IMR-90 (cell line): ENCODE results near the gene ADPRHL1. TPM values are rescaled to one million over a fixed set of nuclear protein-coding genes. Genes with fewer than 3 reads are reported as not detected.

Experiments
- ATAC-seq: fragments of 200-7000 bp; cut with Tn5 transposase; 2 replicates; pipeline ENCODE4 v1.9.1; 2020; ENCODE audit warnings: low read depth, mild to moderate bottlenecking, moderate library complexity
- BruUV-seq: library from RNA; stranded (reverse); fragments of 400-500 nt; replicated peaks from 2 replicates; lab custom pipeline; 2021; lab: Mats Ljungman, UMichigan
- CTCF ChIA-PET: fragments of 300-600 bp; formaldehyde crosslinking; extraction: SDS; loops from one replicate; lab custom pipeline; 2021; ENCODE audit warnings: antibody characterized with exemption; lab: Yijun Ruan, JAX
- POLR2A ChIA-PET: fragments of 300-600 bp; sonication (Branson Sonifier 250); formaldehyde crosslinking; loops from one replicate; lab custom pipeline; 2022; ENCODE audit warnings: antibody characterized with exemption; ENCODE audit not compliant: unreplicated experiment; lab: Charles Lee
- DNase-seq: peaks from one replicate; pipeline ENCODE4 v3.0.0; 2013
- H2AFZ ChIP-seq: replicated peaks from 2 replicates; pipeline ENCODE3; 2013; ENCODE audit warnings: low read length, mild to moderate bottlenecking; ENCODE audit not compliant: poor library complexity
- H2AK5ac ChIP-seq: 2 replicates; pipeline ENCODE4 v1.6.1; 2013; ENCODE audit warnings: low read depth, low read length, inconsistent platforms
- H2AK9ac ChIP-seq: replicated peaks from 2 replicates; pipeline ENCODE3; 2013; ENCODE audit warnings: mild to moderate bottlenecking, low read depth, low read length, moderate library complexity; ENCODE audit not compliant: poor library complexity
- H2BK120ac ChIP-seq: 2 replicates; pipeline ENCODE4 v1.6.1; 2013; ENCODE audit warnings: low read depth, low read length, inconsistent platforms
- H2BK15ac ChIP-seq: 3 replicates; pipeline ENCODE4 v1.6.1; 2013; ENCODE audit warnings: low read depth, low read length, inconsistent platforms
- H2BK20ac ChIP-seq: 2 replicates; pipeline ENCODE4 v1.6.1; 2013; ENCODE audit warnings: low read depth, mild to moderate bottlenecking, inconsistent platforms, low read length, moderate library complexity
- H2BK5ac ChIP-seq: 2 replicates; pipeline ENCODE4 v1.6.1; 2013; ENCODE audit warnings: mild to moderate bottlenecking, low read depth, low read length, inconsistent platforms; ENCODE audit not compliant: poor library complexity, severe bottlenecking
- H3K14ac ChIP-seq: replicated peaks from 2 replicates; pipeline ENCODE4 v1.6.1; 2013; ENCODE audit warnings: low read depth, low read length, inconsistent platforms
- H3K18ac ChIP-seq: 2 replicates; pipeline ENCODE4 v1.6.1; 2013; ENCODE audit warnings: low read depth, low read length, control low read depth
- H3K23ac ChIP-seq: 2 replicates; pipeline ENCODE4 v1.6.1; 2013; ENCODE audit warnings: low read depth, low read length, inconsistent platforms
- H3K27ac ChIP-seq: 2 replicates; pipeline ENCODE4 v1.5.1; 2013; ENCODE audit warnings: mild to moderate bottlenecking, control low read depth, low read length; ENCODE audit not compliant: insufficient read depth
- H3K27me3 ChIP-seq: 2 replicates; pipeline ENCODE4 v1.6.1; 2013; ENCODE audit warnings: low read length; ENCODE audit not compliant: control insufficient read depth, insufficient read depth
- H3K36me3 ChIP-seq: 2 replicates; pipeline ENCODE4 v1.6.1; 2013; ENCODE audit warnings: low read length, mixed read lengths; ENCODE audit not compliant: control insufficient read depth, insufficient read depth
- H3K4ac ChIP-seq: 2 replicates; pipeline ENCODE4 v1.6.1; 2013; ENCODE audit warnings: low read depth, low read length, inconsistent platforms
- H3K4me1 ChIP-seq: 2 replicates; pipeline ENCODE4 v1.6.1; 2013; ENCODE audit warnings: low read length, mixed read lengths; ENCODE audit not compliant: control insufficient read depth, insufficient read depth
- H3K4me2 ChIP-seq: 2 replicates; pipeline ENCODE4 v1.6.1; 2013; ENCODE audit warnings: low read depth, mild to moderate bottlenecking, control low read depth, low read length, moderate library complexity
- H3K4me3 ChIP-seq: 2 replicates; pipeline ENCODE4 v1.5.1; 2013; ENCODE audit warnings: low read depth, mild to moderate bottlenecking, control low read depth, low read length, moderate library complexity; ENCODE audit not compliant: insufficient read depth
- H3K56ac ChIP-seq: 2 replicates; pipeline ENCODE4 v1.6.1; 2013; ENCODE audit warnings: low read length, inconsistent platforms; ENCODE audit not compliant: insufficient read depth; ENCODE audit errors: extremely low read depth
- H3K79me1 ChIP-seq, 2 experiments: 2 replicates each; pipeline ENCODE4 v1.6.1; 2013; ENCODE audit warnings: low read length in 2 of 2, inconsistent platforms in 1 of 2, low read depth in 1 of 2
- H3K9ac ChIP-seq: 2 replicates; pipeline ENCODE4 v1.6.1; 2013; ENCODE audit warnings: low read depth, low read length, control low read depth
- H3K9me1 ChIP-seq: 2 replicates; pipeline ENCODE4 v1.6.1; 2013; ENCODE audit warnings: low read length, inconsistent platforms; ENCODE audit not compliant: insufficient read depth
- H3K9me3 ChIP-seq: 2 replicates; pipeline ENCODE4 v1.6.1; 2013; ENCODE audit warnings: low read length; ENCODE audit not compliant: control insufficient read depth, insufficient read depth
- H4K20me1 ChIP-seq: 2 replicates; pipeline ENCODE4 v1.6.1; 2013; ENCODE audit warnings: low read length, inconsistent platforms; ENCODE audit not compliant: insufficient read depth
- H4K5ac ChIP-seq: 2 replicates; pipeline ENCODE4 v1.6.1; 2013; ENCODE audit warnings: mild to moderate bottlenecking, low read depth, low read length, control low read depth
- H4K8ac ChIP-seq, 2 experiments: 2 replicates each; pipeline ENCODE4 v1.6.1; 2013; ENCODE audit warnings: low read depth in 2 of 2, low read length in 2 of 2, control low read depth in 1 of 2, inconsistent platforms in 1 of 2
- H4K91ac ChIP-seq: 2 replicates; pipeline ENCODE4 v1.6.1; 2013; ENCODE audit warnings: low read depth, low read length, inconsistent platforms; ENCODE audit not compliant: insufficient read depth
- BHLHE40 ChIP-seq: fragments of 150-350 bp; IDR thresholded peaks from 2 replicates; pipeline ENCODE4 v1.6.1; 2016; ENCODE audit warnings: mild to moderate bottlenecking, low read depth, low read length
- CEBPB ChIP-seq: IDR thresholded peaks from 2 replicates; pipeline ENCODE4 v1.6.1; 2012; ENCODE audit warnings: low read depth, low read length, improper control_type of control experiment
- CHD1 ChIP-seq: IDR thresholded peaks from 2 replicates; pipeline ENCODE4 v1.6.1; 2012; ENCODE audit warnings: low read depth, low read length, improper control_type of control experiment
- CTCF ChIP-seq: conservative IDR thresholded peaks from 2 replicates; pipeline ENCODE4 v1.5.1; 2012; ENCODE audit warnings: mild to moderate bottlenecking, low read depth, low read length, improper control_type of control experiment
- ELK1 ChIP-seq: fragments of 150-350 bp; IDR thresholded peaks from 2 replicates; pipeline ENCODE4 v1.6.1; 2016; ENCODE audit warnings: low read depth, mild to moderate bottlenecking, low read length, moderate library complexity, borderline replicate concordance
- FOS ChIP-seq: fragments of 150-350 bp; IDR thresholded peaks from 2 replicates; pipeline ENCODE4 v1.6.1; 2016; ENCODE audit warnings: low read depth, low read length
- MAFK ChIP-seq: IDR thresholded peaks from 2 replicates; pipeline ENCODE4 v1.6.1; 2012; ENCODE audit warnings: low read depth, low read length, improper control_type of control experiment
- MAZ ChIP-seq: IDR thresholded peaks from 2 replicates; pipeline ENCODE4 v1.6.1; 2012; ENCODE audit warnings: low read depth, mild to moderate bottlenecking, low read length, improper control_type of control experiment, moderate library complexity, borderline replicate concordance
- MXI1 ChIP-seq: IDR thresholded peaks from 2 replicates; pipeline ENCODE4 v1.6.1; 2012; ENCODE audit warnings: low read depth, mild to moderate bottlenecking, low read length, moderate library complexity, borderline replicate concordance
- POLR2A ChIP-seq: IDR thresholded peaks from 2 replicates; pipeline ENCODE4 v1.6.1; 2012; ENCODE audit warnings: mild to moderate bottlenecking, low read depth, low read length
- RAD21 ChIP-seq: IDR thresholded peaks from 2 replicates; pipeline ENCODE4 v1.6.1; 2012; ENCODE audit warnings: low read length, improper control_type of control experiment
- RCOR1 ChIP-seq: IDR thresholded peaks from 2 replicates; pipeline ENCODE4 v1.6.1; 2012; ENCODE audit warnings: mild to moderate bottlenecking, low read length, improper control_type of control experiment; ENCODE audit not compliant: insufficient replicate concordance
- RFX5 ChIP-seq: IDR thresholded peaks from 2 replicates; pipeline ENCODE4 v1.8.0; 2012; ENCODE audit warnings: low read depth, mild to moderate bottlenecking, low read length, moderate library complexity
- SMC3 ChIP-seq: fragments of 150-350 bp; IDR thresholded peaks from 2 replicates; pipeline ENCODE4 v1.6.1; 2016; ENCODE audit warnings: low read depth, mild to moderate bottlenecking, antibody characterized with exemption, low read length, moderate library complexity
- USF2 ChIP-seq: fragments of 150-350 bp; IDR thresholded peaks from 2 replicates; pipeline ENCODE4 v1.6.1; 2017; ENCODE audit warnings: mild to moderate bottlenecking, antibody characterized with exemption, low read length, low read depth
- whole genome bisulfite sequencing, 2 experiments: methylation state at CpG; one replicate each; pipeline versions ENCODE4 v1.1.5 to v1.1.7; 2013; ENCODE audit warnings: missing lambda C conversion rate in 2 of 2; ENCODE audit not compliant: insufficient read length in 1 of 2; ENCODE audit errors: extremely low coverage in 2 of 2; 5-methylcytosine and 5-hydroxymethylcytosine counted together
- dilution Hi-C: fragments of 300-500 bp; cut with HindIII; formaldehyde crosslinking; loops from one replicate; pipeline ENCODE4 v1.14.3; 2018; ENCODE audit warnings: low sequenced_read_pairs; ENCODE audit not compliant: unreplicated experiment
- in situ Hi-C: fragments of 300-500 bp; cut with MboI; formaldehyde crosslinking; loops from 3 replicates; pipeline ENCODE4 v1.14.3; 2019; ENCODE audit warnings: low sequenced_read_pairs, inconsistent platforms, mixed read lengths
- intact Hi-C: fragments of 100-400 bp; cut with micrococcal nuclease; formaldehyde crosslinking; loops from 2 replicates; pipeline ENCODE4 v1.10.0; 2022
- polyA plus RNA-seq, 3 experiments: library from polyadenylated mRNA; depleted of rRNA; stranded (reverse); fragments of >200 nt; gene quantifications; 2 replicates each; pipeline ENCODE4 v1.2.3, GENCODE V29; 2012; ENCODE audit warnings: low replicate concordance in 1 of 3
- total RNA-seq: library from RNA; depleted of rRNA; stranded (reverse); fragments of >200 nt; gene quantifications from 2 replicates; pipeline ENCODE4 v1.2.3, GENCODE V29; 2012

Gene ADPRHL1
- total and polyA plus RNA-seq, 2 of the 4 experiments (the other 2 are of a cell fraction), result 0.36 to 0.67 TPM

- Histone ChIP-seq H3K4me3 (no peak overlapping the region), H3K23ac (no peak overlapping the region), H3K4me2 (no peak overlapping the region), H3K4me1 (peaks cover 6% of the 10 kb centered on the region; the same call in 1 of the 2 replicates), H3K27ac (no peak overlapping the region), H2AK5ac (no peak overlapping the region), H2AFZ (no peak overlapping the region), H4K5ac (no peak overlapping the region), H2AK9ac (peak overlapping the region; percentile 16), H3K9me1 (no peaks in the 10 kb centered on the region), H3K56ac (no peak overlapping the region), H4K20me1 (no peaks in the 10 kb centered on the region), H3K4ac (no peak overlapping the region), H3K9ac (no peak overlapping the region), H3K79me1 (no peaks in the 10 kb centered on the region), H3K14ac (no peak overlapping the region), H4K91ac (no peak overlapping the region), H3K36me3 (no peaks in the 10 kb centered on the region), H3K18ac (no peak overlapping the region), H2BK120ac (no peak overlapping the region), H2BK5ac (no peak overlapping the region), H2BK15ac (no peak overlapping the region), H2BK20ac (no peak overlapping the region), H4K8ac (no peak overlapping the region), H3K9me3 (no peaks in the 10 kb centered on the region), H3K27me3 (no peaks in the 10 kb centered on the region)
- TF ChIP-seq USF2 (no peak), MAFK (no peak), CHD1 (no peak), BHLHE40 (no peak), ELK1 (no peak), CEBPB (no peak), FOS (no peak), SMC3 (no peak), MAZ (no peak), RFX5 (no peak), POLR2A (no peak), MXI1 (no peak), RAD21 (no peak), RCOR1 (no peak), CTCF (no peak)
- intact Hi-C loops (no loop called here), dilution Hi-C loops (no loop called here), in situ Hi-C loops (no loop called here)
- DNase-seq (no peak), ATAC-seq (no peak)
- ChIA-PET POLR2A (no interaction called here), CTCF (interaction anchor here (1.1 kb wide), 1 partner anchor 29 kb away, joined by 3 read pairs; no protein-coding TSS in a partner anchor)
- no TSS peak for BruUV-seq
- WGBS, 2 experiments, result 73% methylated on average over 9 of the region's 16 CpGs; no CpG with 5 or more reads in 1 of the 2 experiments
Measured at GRCh38 chr13:113429608-113429985, 23.7 kb downstream of the ADPRHL1 start.
